Osteoblast (primary cell): ENCODE results near the gene TSEN2. TPM values are rescaled to one million over a fixed set of nuclear protein-coding genes. Genes with fewer than 3 reads are reported as not detected.
"Not testable (repeated sequence)": the region's sequence is repeated elsewhere in the genome, so short reads cannot be mapped to it uniquely, and the experiment has no call there.

ENCODE experiments used
- DNase-seq: peaks from one replicate; pipeline ENCODE4 v3.0.0; 2011; ENCODE audit warnings: low spot score, mixed read lengths; ENCODE audit not compliant: insufficient read length; ENCODE audit errors: missing footprints
- H2AFZ ChIP-seq: 2 replicates; pipeline ENCODE4 v1.6.0; 2011; ENCODE audit warnings: mild to moderate bottlenecking, low read length
- H3K27ac ChIP-seq: 2 replicates; pipeline ENCODE4 v1.5.1; 2011; ENCODE audit warnings: mild to moderate bottlenecking, low read depth, low read length, moderate library complexity
- H3K27me3 ChIP-seq: 2 replicates; pipeline ENCODE4 v1.6.0; 2012; ENCODE audit warnings: mild to moderate bottlenecking, control low read depth, inconsistent platforms, low read length, moderate library complexity; ENCODE audit not compliant: insufficient read depth
- H3K36me3 ChIP-seq: 2 replicates; pipeline ENCODE4 v1.5.1; 2011; ENCODE audit warnings: mild to moderate bottlenecking, low read length, control low read depth, moderate library complexity; ENCODE audit not compliant: insufficient read depth
- H3K4me1 ChIP-seq: 2 replicates; pipeline ENCODE4 v1.5.1; 2011; ENCODE audit warnings: mild to moderate bottlenecking, low read length, control low read depth, moderate library complexity; ENCODE audit not compliant: insufficient read depth
- H3K4me2 ChIP-seq: 2 replicates; pipeline ENCODE4 v1.6.0; 2011; ENCODE audit warnings: mild to moderate bottlenecking, low read length; ENCODE audit not compliant: insufficient read depth
- H3K4me3 ChIP-seq: fragments of 200-600 bp; sonication (generic); 3 replicates; pipeline ENCODE4 v1.5.1; 2012; ENCODE audit warnings: mild to moderate bottlenecking, low read length, inconsistent platforms; ENCODE audit not compliant: insufficient read depth
- H3K79me2 ChIP-seq: 2 replicates; pipeline ENCODE4 v1.6.0; 2012; ENCODE audit warnings: mild to moderate bottlenecking, low read length, control low read depth, inconsistent platforms; ENCODE audit not compliant: insufficient read depth
- H3K9me3 ChIP-seq: 2 replicates; pipeline ENCODE4 v1.5.1; 2011; ENCODE audit warnings: low read depth, low read length, control low read depth
- H4K20me1 ChIP-seq: 2 replicates; pipeline ENCODE4 v1.6.0; 2012; ENCODE audit warnings: mild to moderate bottlenecking, low read length, control low read depth; ENCODE audit not compliant: insufficient read depth
- total RNA-seq: library from RNA; depleted of rRNA; stranded (reverse); fragments of >200 nt; gene quantifications from 2 replicates; pipeline ENCODE4 v1.2.3, GENCODE V29; 2012
- TF ChIP-seq, protein P1 (sequence below): IDR thresholded peaks from 2 replicates; pipeline ENCODE4 v1.5.1; 2011; ENCODE audit warnings: mild to moderate bottlenecking, low read depth, low read length, moderate library complexity; ENCODE audit errors: extremely low read depth

Gene TSEN2
- total RNA-seq, 1 donor = 13.0 TPM

DNA sequence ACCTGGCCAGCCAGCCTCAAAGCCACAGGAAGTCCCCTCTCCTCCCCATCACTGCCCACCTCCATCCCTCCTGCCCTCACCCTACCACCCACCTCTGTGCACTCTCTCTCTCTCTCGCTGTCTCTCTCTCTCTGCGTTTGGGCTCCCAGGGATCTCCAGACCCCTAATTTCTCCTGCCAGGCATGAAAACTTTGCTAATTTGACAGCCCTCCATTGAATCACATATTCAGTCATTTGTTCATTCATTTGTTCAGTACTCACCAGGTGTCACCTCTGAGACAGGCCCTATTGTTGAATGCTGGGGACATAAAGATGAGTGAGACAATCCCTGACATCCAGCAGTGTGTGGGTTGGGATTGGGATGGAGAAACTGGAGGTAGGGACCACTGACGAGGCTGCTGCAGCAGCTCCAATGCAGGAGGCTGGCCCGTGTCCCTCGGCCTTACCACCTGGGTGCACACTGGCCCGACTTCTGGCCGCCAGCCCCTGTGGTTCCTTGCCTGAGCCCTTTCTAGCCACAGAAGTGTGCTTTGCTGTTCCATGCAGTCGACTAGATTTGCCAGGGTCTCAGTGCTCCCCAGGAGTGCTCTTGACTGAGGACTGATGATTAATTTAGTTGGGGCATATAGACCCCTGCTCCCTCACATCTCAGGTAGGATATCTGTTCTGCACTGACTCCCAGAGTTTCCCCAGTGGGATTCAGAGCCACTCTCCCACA, 38.6 kb upstream of the TSEN2 start:
- no peak overlapping the region for H3K27ac ChIP-seq
- no peaks in the 10 kb centered on the region for H3K36me3 ChIP-seq
- no peaks in the 10 kb centered on the region for H3K79me2 ChIP-seq
- no peaks in the 10 kb centered on the region for H4K20me1 ChIP-seq
- H3K4me3 ChIP-seq = no peak overlapping the region
- H3K9me3 ChIP-seq = no peaks in the 10 kb centered on the region
- H3K4me1 ChIP-seq = peaks cover 9% of the 10 kb centered on the region
- peaks cover 2% of the 10 kb centered on the region for H3K27me3 ChIP-seq
- no peak overlapping the region for H3K4me2 ChIP-seq
- TF ChIP-seq, protein P1, sequence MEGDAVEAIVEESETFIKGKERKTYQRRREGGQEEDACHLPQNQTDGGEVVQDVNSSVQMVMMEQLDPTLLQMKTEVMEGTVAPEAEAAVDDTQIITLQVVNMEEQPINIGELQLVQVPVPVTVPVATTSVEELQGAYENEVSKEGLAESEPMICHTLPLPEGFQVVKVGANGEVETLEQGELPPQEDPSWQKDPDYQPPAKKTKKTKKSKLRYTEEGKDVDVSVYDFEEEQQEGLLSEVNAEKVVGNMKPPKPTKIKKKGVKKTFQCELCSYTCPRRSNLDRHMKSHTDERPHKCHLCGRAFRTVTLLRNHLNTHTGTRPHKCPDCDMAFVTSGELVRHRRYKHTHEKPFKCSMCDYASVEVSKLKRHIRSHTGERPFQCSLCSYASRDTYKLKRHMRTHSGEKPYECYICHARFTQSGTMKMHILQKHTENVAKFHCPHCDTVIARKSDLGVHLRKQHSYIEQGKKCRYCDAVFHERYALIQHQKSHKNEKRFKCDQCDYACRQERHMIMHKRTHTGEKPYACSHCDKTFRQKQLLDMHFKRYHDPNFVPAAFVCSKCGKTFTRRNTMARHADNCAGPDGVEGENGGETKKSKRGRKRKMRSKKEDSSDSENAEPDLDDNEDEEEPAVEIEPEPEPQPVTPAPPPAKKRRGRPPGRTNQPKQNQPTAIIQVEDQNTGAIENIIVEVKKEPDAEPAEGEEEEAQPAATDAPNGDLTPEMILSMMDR = no peak
- peak; percentile 55 for DNase-seq
- H2AFZ ChIP-seq = no peak overlapping the region

- TF ChIP-seq, protein P1 = no peak
- H3K4me1 ChIP-seq = peaks cover 3% of the 10 kb centered on the region
- H3K27me3 ChIP-seq = peaks cover 2% of the 10 kb centered on the region
- H3K4me2 ChIP-seq = no peak overlapping the region
- H3K4me3 ChIP-seq = no peak overlapping the region
- no peak for DNase-seq
- no peaks in the 10 kb centered on the region for H3K36me3 ChIP-seq
- H3K27ac ChIP-seq = no peak overlapping the region
- no peaks in the 10 kb centered on the region for H4K20me1 ChIP-seq
- H2AFZ ChIP-seq = no peak overlapping the region
- H3K9me3 ChIP-seq = no peaks in the 10 kb centered on the region
- no peaks in the 10 kb centered on the region for H3K79me2 ChIP-seq
Observed at GRCh38 chr3:12446298-12446697, 38.0 kb upstream of the TSEN2 start.

DNA sequence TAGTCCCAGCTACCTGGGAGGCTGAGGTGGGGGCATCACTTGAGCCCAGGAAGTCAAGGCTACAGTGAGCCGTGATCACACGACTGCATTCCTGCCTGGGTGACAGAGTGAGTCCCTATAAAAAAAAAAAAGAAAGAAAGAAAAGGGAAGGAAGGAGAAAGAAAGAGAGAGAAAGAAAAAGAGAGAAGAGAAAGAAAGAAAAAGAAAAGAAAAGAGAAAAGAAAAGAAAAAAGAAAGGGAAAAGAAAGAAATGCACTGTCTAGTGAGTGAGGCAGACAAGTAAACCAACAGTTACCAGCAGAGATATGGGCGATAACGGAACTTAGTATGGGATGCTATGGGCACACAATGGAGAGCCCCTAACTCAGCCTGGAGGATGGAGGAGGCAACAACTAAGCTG, 37.2 kb upstream of the TSEN2 start:
- H3K79me2 ChIP-seq = no peaks in the 10 kb centered on the region
- no peak overlapping the region for H2AFZ ChIP-seq
- H3K4me2 ChIP-seq = no peak overlapping the region
- H4K20me1 ChIP-seq = no peaks in the 10 kb centered on the region
- TF ChIP-seq, protein P1 = no peak
- no peaks in the 10 kb centered on the region for H3K36me3 ChIP-seq
- H3K27ac ChIP-seq = no peak overlapping the region
- H3K4me1 ChIP-seq = no peaks in the 10 kb centered on the region
- H3K4me3 ChIP-seq = no peak overlapping the region
- peaks cover 2% of the 10 kb centered on the region for H3K27me3 ChIP-seq
- no peak for DNase-seq
- H3K9me3 ChIP-seq = no peaks in the 10 kb centered on the region

- not testable (repeated sequence) for H2AFZ ChIP-seq, H4K20me1 ChIP-seq, H3K36me3 ChIP-seq, H3K27me3 ChIP-seq, H3K79me2 ChIP-seq, H3K9me3 ChIP-seq, H3K27ac ChIP-seq, H3K4me2 ChIP-seq, H3K4me3 ChIP-seq, H3K4me1 ChIP-seq
- peak; percentile 30 for DNase-seq
Observed at GRCh38 chr3:12448404-12449202, 35.7 kb upstream of the TSEN2 start.
